MM.1S (cell line): ENCODE measurements around the gene R3HDM2.

ENCODE experiments used
- EZH2 ChIP-seq: fragments of 300-600 bp; sonication (generic); optimal IDR thresholded peaks from 2 replicates; pipeline ENCODE3; 2017; ENCODE audit warnings: low read depth, mild to moderate bottlenecking, antibody characterized with exemption, low read length, mixed read lengths
- EZH2phosphoT487 ChIP-seq: fragments of 300-600 bp; sonication (generic); IDR thresholded peaks from 2 replicates; pipeline ENCODE4 v1.6.1; 2018; ENCODE audit warnings: antibody characterized with exemption, low read length
- TF ChIP-seq, protein P1 (sequence below): fragments of 300-600 bp; sonication (generic); IDR thresholded peaks from 2 replicates; pipeline ENCODE4 v1.5.1; 2016; ENCODE audit warnings: antibody characterized with exemption, low read length, mixed read lengths

DNA sequence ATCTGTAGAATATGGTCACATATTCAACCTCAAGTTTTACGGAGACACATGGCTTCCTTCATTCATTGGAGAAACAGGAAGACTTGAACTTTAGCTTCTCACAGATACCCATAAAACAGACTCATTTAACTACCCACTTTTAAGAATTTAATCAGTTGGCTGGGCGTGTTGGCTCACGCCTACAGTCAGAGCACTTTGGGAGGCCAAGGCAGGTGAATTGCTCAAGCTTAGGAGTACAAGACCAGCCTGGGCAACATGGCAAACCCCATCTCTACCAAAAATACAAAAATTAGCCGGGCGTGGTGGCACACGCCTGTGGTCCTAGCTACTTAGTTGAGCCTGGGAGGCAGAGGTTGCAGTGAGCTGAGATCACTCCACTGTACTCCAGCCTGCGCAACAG lies 115.2 kb downstream of the R3HDM2 start:
- no peak for TF ChIP-seq EZH2phosphoT487
- TF ChIP-seq, protein P1, sequence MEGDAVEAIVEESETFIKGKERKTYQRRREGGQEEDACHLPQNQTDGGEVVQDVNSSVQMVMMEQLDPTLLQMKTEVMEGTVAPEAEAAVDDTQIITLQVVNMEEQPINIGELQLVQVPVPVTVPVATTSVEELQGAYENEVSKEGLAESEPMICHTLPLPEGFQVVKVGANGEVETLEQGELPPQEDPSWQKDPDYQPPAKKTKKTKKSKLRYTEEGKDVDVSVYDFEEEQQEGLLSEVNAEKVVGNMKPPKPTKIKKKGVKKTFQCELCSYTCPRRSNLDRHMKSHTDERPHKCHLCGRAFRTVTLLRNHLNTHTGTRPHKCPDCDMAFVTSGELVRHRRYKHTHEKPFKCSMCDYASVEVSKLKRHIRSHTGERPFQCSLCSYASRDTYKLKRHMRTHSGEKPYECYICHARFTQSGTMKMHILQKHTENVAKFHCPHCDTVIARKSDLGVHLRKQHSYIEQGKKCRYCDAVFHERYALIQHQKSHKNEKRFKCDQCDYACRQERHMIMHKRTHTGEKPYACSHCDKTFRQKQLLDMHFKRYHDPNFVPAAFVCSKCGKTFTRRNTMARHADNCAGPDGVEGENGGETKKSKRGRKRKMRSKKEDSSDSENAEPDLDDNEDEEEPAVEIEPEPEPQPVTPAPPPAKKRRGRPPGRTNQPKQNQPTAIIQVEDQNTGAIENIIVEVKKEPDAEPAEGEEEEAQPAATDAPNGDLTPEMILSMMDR, result no peak
- TF ChIP-seq EZH2, result no peak
